ENCODE measurements around the gene MBD4. TPM values are rescaled to one million over a fixed set of nuclear protein-coding genes. Genes with fewer than 3 reads are reported as not detected.

The MBD4 gene
- total and polyA plus RNA-seq, 10 of the 15 experiments (the other 5 are each of a cell fraction or from before 2014, with no cell fraction given): 17.7 to 59.0 (median 49.0) TPM

DNA sequence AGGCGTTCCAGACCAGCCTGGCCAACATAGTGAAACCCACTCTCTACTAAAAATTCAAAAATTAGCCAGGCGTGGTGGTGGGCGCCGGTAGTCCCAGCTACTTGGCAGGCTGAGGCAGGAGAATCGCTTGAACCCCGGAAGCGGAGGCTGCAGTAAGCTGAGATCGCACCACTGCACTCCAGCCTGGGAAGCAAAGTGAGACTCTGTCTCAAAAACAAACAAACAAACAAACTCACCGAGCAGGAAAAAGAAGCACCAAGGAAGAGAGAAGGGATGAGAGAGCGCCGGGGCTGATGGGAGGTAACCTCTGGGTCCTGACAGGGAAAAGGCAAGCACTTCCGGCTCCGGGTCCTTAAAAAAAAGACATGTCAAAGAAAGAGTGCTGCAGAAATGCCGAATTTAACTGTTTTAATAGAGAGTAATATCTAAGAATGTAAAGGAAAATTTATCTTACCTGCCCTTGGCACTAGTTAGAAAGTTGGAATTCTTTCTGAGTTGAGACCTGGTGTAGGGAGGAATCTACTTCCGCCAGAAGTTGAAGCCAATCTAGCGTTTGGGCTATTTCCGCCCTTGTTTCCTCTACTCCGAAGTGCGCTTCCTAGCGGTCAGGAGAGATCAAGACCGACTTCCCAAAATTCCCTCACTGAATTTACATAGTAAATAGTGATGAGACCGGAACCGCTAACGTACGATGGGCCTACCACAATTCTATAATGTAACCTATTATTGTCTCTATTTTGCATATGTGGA is 40.4 kb downstream of the MBD4 start (continued):
- no peak for TF ChIP-seq CHD2 (IDR thresholded peaks at IDR 0.05; ENCODE audit: borderline replicate concordance, low read depth, low read length)
- peak; percentile 78 for TF ChIP-seq MTA2 (IDR thresholded peaks at IDR 0.05; ENCODE audit: low read depth)
- 0 out of 2 replicates have a peak, but pooled peaks have one; percentile 44 for TF ChIP-seq CREB1 (IDR thresholded peaks at IDR 0.05; ENCODE audit: low read depth)
- no peak for TF ChIP-seq SUPT20H (IDR thresholded peaks at IDR 0.05; ENCODE audit: borderline replicate concordance, control insufficient read depth, low read depth, low read length)
- no peak for TF ChIP-seq JUNB (IDR thresholded peaks at IDR 0.05)
- TF ChIP-seq GABPA (IDR thresholded peaks at IDR 0.05; ENCODE audit: low read depth): peak; percentile 97
- TF ChIP-seq SPI1 (IDR thresholded peaks at IDR 0.05; ENCODE audit: borderline replicate concordance, insufficient read depth, low read depth, low read length): peak; percentile 35; the same call in 1 of the 2 replicates
- no peak for TF ChIP-seq NFYB (IDR thresholded peaks at IDR 0.05; ENCODE audit: insufficient read depth, low read depth, low read length)
- TF ChIP-seq IKZF2 (IDR thresholded peaks at IDR 0.05): peak; percentile 94 to 95
- TF ChIP-seq BACH1 (IDR thresholded peaks at IDR 0.05; ENCODE audit: borderline replicate concordance): no peak
- TF ChIP-seq KLF5 (IDR thresholded peaks at IDR 0.05; ENCODE audit: partially characterized antibody): peak; percentile 35
- TF ChIP-seq ZNF384 (IDR thresholded peaks at IDR 0.05; ENCODE audit: borderline replicate concordance, low read depth, low read length): no peak
- TF ChIP-seq ZNF687 (IDR thresholded peaks at IDR 0.05): peak; percentile 94
- TF ChIP-seq ATF2 (IDR thresholded peaks at IDR 0.05; ENCODE audit: low read length): peak; percentile 34; the same call in 1 of the 2 replicates
- no peak for TF ChIP-seq MYB (IDR thresholded peaks at IDR 0.05; ENCODE audit: borderline replicate concordance, low read depth, low read length)
- TF ChIP-seq NRF1 (conservative IDR thresholded peaks at IDR 0.05; ENCODE audit: low read depth, low read length): no peak
- TF ChIP-seq, protein P1, sequence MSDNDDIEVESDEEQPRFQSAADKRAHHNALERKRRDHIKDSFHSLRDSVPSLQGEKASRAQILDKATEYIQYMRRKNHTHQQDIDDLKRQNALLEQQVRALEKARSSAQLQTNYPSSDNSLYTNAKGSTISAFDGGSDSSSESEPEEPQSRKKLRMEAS (IDR thresholded peaks at IDR 0.05; ENCODE audit: low read depth, low read length): no peak
- TF ChIP-seq RELA (IDR thresholded peaks at IDR 0.05; ENCODE audit: borderline replicate concordance, partially characterized antibody): peak; percentile 18
- no peak for TF ChIP-seq KAT2A (conservative IDR thresholded peaks at IDR 0.05; ENCODE audit: control insufficient read depth, low read depth, low read length)
- TF ChIP-seq SREBF2 (IDR thresholded peaks at IDR 0.05; ENCODE audit: low read length): no peak
- TF ChIP-seq STAT1 (conservative IDR thresholded peaks at IDR 0.05): 0 out of 2 replicates have a peak, but pooled peaks have one; percentile 4
- no peak for TF ChIP-seq ZSCAN29 (IDR thresholded peaks at IDR 0.05)
- peak; percentile 61 for TF ChIP-seq SIX5 (IDR thresholded peaks at IDR 0.05; ENCODE audit: low read depth, low read length, severe bottlenecking)
- TF ChIP-seq CBX5 (IDR thresholded peaks at IDR 0.05; ENCODE audit: low read depth): no peak
- TF ChIP-seq EZH2 (IDR thresholded peaks at IDR 0.05; ENCODE audit: borderline replicate concordance, control insufficient read depth, low read depth, low read length): no peak

Measured in GM12878 (cell line).